CD4-positive, alpha-beta T cell treated with Interleukin-6 at 100 ng/mL for 8 hours (primary cell): ENCODE data around the gene KCNQ5.

ENCODE experiments used
- DNase-seq: peaks from one replicate; pipeline ENCODE4 v3.0.0-alpha.2; 2020; ENCODE audit warnings: mixed read lengths, low spot score

The KCNQ5 gene

GRCh38 chr6:73002588-73002987 is 380.7 kb downstream of the KCNQ5 start:
- no peak for DNase-seq

- no peak for DNase-seq
These were observed 381.4 kb downstream of the KCNQ5 start for GRCh38 chr6:73003302-73003701.

GRCh38 chr6:73004231-73004630 is 382.4 kb downstream of the KCNQ5 start:
- no peak for DNase-seq

- DNase-seq = no peak
These were observed 383.0 kb downstream of the KCNQ5 start for GRCh38 chr6:73004861-73005260.

- DNase-seq = no peak
These were observed 384.3 kb downstream of the KCNQ5 start for GRCh38 chr6:73006146-73006545.

- DNase-seq = no peak
These were observed 390.1 kb downstream of the KCNQ5 start for GRCh38 chr6:73011945-73012344.

- no peak for DNase-seq
These were observed 395.6 kb downstream of the KCNQ5 start for GRCh38 chr6:73017476-73017875.

- DNase-seq = no peak
These were observed 402.7 kb downstream of the KCNQ5 start for GRCh38 chr6:73024598-73024997.

- DNase-seq = no peak
These were observed 405.8 kb downstream of the KCNQ5 start for GRCh38 chr6:73027691-73028090.

- DNase-seq = no peak
These were observed 406.4 kb downstream of the KCNQ5 start for GRCh38 chr6:73028124-73028766.

GRCh38 chr6:73028893-73029450 is 407.1 kb downstream of the KCNQ5 start:
- DNase-seq = no peak

GRCh38 chr6:73030257-73030656 is 408.4 kb downstream of the KCNQ5 start:
- no peak for DNase-seq

GRCh38 chr6:73030791-73031782 is 409.2 kb downstream of the KCNQ5 start:
- no peak for DNase-seq

GRCh38 chr6:73032586-73032985 is 410.7 kb downstream of the KCNQ5 start:
- no peak for DNase-seq

- no peak for DNase-seq
These were observed 414.8 kb downstream of the KCNQ5 start for GRCh38 chr6:73036689-73037088.

GRCh38 chr6:73041051-73041450 is 419.2 kb downstream of the KCNQ5 start:
- DNase-seq = no peak

- no peak for DNase-seq
These were observed 421.0 kb downstream of the KCNQ5 start for GRCh38 chr6:73042892-73043291.

- no peak for DNase-seq
These were observed 421.6 kb downstream of the KCNQ5 start for GRCh38 chr6:73043446-73043845.

GRCh38 chr6:73045609-73046008 is 423.7 kb downstream of the KCNQ5 start:
- no peak for DNase-seq

GRCh38 chr6:73047801-73048200 is 425.9 kb downstream of the KCNQ5 start:
- no peak for DNase-seq

- no peak for DNase-seq
These were observed 428.2 kb downstream of the KCNQ5 start for GRCh38 chr6:73049971-73050594.

GRCh38 chr6:73050706-73051105 is 428.8 kb downstream of the KCNQ5 start:
- DNase-seq = no peak
